ENCODE results near the gene PLCD3. TPM values are rescaled to one million over a fixed set of nuclear protein-coding genes. Genes with fewer than 3 reads are reported as not detected.

The PLCD3 gene
- total RNA-seq, 4 donors from 2014 or later = 50.4 to 147 (median 81.8) TPM

GRCh38 chr17:45104907-45105624 lies 27.2 kb downstream of the PLCD3 start:
- peaks cover 0 to 93% of the 10 kb centered on the region in 2 donors for H3K36me3 ChIP-seq
- H3K9me3 ChIP-seq = no peaks in the 10 kb centered on the region

GRCh38 chr17:45104497-45104896 lies 27.8 kb downstream of the PLCD3 start:
- Histone ChIP-seq H3K9me3 (no peaks in the 10 kb centered on the region), H3K36me3 (peaks cover 0 to 99% of the 10 kb centered on the region in 2 donors), H3K4me1 (peaks cover 0 to 50% (median under 1%) of the 10 kb centered on the region in 3 donors), H3K27me3 (no peaks in the 10 kb centered on the region), H3K4me3 (no peak overlapping the region), H3K27ac (peak overlapping the region in 1 of 4 donors; percentile 19)
- 80% methylated on average over 1 of the region's 6 CpGs; no CpG with 5 or more reads in 1 of the 2 donors for WGBS, 2 donors (ENCODE audit: low coverage in 1 of 2)
- TF ChIP-seq POLR2AphosphoS5 (IDR thresholded peaks at IDR 0.05) = no peak
- no peak for TF ChIP-seq EP300 (IDR thresholded peaks at IDR 0.05)
- TF ChIP-seq CTCF (IDR thresholded peaks at IDR 0.05) = no peak
- no peak for TF ChIP-seq POLR2A (IDR thresholded peaks at IDR 0.05)
- no peak for ATAC-seq

More at GRCh38 chr17:45104907-45105624, 27.2 kb downstream of the PLCD3 start:
- peak overlapping the region in 2 of 4 donors; percentile 14 to 19 for H3K27ac ChIP-seq
- H3K27me3 ChIP-seq = no peaks in the 10 kb centered on the region
- ATAC-seq = no peak
- 65% methylated on average over 4 of the region's 17 CpGs; no CpG with 5 or more reads in 1 of the 2 donors for WGBS, 2 donors (ENCODE audit: low coverage in 1 of 2)
- H3K4me1 ChIP-seq = peaks cover 0 to 52% (median 0%) of the 10 kb centered on the region in 3 donors
- no peak overlapping the region for H3K4me3 ChIP-seq
- no peak for TF ChIP-seq POLR2AphosphoS5 (IDR thresholded peaks at IDR 0.05)

- Histone ChIP-seq H3K36me3 (peaks cover 0 to 97% of the 10 kb centered on the region in 2 donors), H3K27ac (peak overlapping the region in 1 of 4 donors; percentile 19), H3K4me3 (no peak overlapping the region), H3K4me1 (peaks cover 0 to 50% (median 4%) of the 10 kb centered on the region in 3 donors), H3K27me3 (no peaks in the 10 kb centered on the region), H3K9me3 (no peaks in the 10 kb centered on the region)
- no peak for TF ChIP-seq EP300 (IDR thresholded peaks at IDR 0.05)
- TF ChIP-seq POLR2A (IDR thresholded peaks at IDR 0.05) = no peak
- no peak for TF ChIP-seq POLR2AphosphoS5 (IDR thresholded peaks at IDR 0.05)
- TF ChIP-seq CTCF (IDR thresholded peaks at IDR 0.05) = no peak
- ATAC-seq = no peak
- 76% methylated on average over 4 of the region's 8 CpGs; no CpG with 5 or more reads in 1 of the 2 donors for WGBS, 2 donors (ENCODE audit: low coverage in 1 of 2)
Measured at GRCh38 chr17:45104029-45104428, 28.3 kb downstream of the PLCD3 start.

DNA sequence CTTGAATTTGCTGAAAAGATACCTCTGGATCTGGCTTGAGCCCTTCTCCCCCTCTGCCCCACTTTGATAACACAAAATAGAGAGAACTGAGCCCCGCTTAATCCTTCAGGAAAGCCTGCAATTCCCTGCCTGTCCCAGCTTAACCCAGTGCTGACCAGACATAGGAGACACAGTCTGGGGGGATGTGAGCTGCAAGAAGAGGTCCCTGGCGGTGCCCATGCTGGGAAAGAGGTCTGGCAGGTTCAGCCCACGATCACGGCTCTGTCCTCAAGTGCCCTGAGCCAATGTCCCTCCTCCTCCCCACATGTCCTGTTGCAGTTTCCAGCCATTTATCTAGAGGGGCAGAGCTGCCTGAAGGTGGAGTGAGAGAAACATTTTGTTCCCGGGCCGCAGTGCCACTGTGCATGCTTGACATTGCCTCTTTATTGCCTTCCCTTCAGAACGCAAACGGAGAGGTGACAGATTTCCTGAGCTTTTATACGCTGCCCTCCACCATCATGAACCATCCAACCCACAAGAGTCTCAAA lies 29.0 kb downstream of the PLCD3 start:
- peak overlapping the region in 1 of 4 donors; percentile 59 for H3K27ac ChIP-seq
- H3K4me3 ChIP-seq = no peak overlapping the region
- H3K27me3 ChIP-seq = no peaks in the 10 kb centered on the region
- peaks cover 0 to 94% of the 10 kb centered on the region in 2 donors for H3K36me3 ChIP-seq
- H3K4me1 ChIP-seq = peaks cover 0 to 50% (median 11%) of the 10 kb centered on the region in 3 donors
- H3K9me3 ChIP-seq = no peaks in the 10 kb centered on the region
- WGBS, 2 donors (ENCODE audit: low coverage in 1 of 2) = 74 to 86% methylated on average over 3 to 7 of the region's 9 CpGs
- no peak for TF ChIP-seq CTCF (IDR thresholded peaks at IDR 0.05)
- ATAC-seq = no peak

DNA sequence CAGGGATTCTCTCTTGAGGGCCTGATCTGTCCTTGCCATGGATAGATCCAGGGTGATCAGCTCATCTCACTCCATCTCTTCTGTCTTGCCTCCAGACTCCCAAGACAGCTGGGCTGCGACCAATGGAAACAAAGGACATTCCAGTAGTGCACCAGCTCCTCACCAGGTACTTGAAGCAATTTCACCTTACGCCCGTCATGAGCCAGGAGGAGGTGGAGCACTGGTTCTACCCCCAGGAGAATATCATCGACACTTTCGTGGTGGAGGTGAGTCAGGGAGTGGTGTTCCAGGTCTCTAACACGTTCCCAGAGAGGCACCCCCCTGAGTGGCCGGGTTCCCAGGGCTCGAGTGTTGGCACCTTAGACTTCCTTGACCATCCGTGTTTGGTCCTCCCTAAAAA lies 29.5 kb downstream of the PLCD3 start:
- Histone ChIP-seq H3K27ac (peak overlapping the region in 3 of 4 donors; percentile 5 to 59 (median 41)), H3K27me3 (no peaks in the 10 kb centered on the region), H3K4me1 (peaks cover 0 to 50% (median 15%) of the 10 kb centered on the region in 3 donors), H3K4me3 (no peak overlapping the region), H3K9me3 (no peaks in the 10 kb centered on the region), H3K36me3 (peaks cover 0 to 94% of the 10 kb centered on the region in 2 donors)
- TF ChIP-seq EP300 (IDR thresholded peaks at IDR 0.05) (no peak), CTCF (IDR thresholded peaks at IDR 0.05) (no peak), POLR2A (IDR thresholded peaks at IDR 0.05) (no peak), POLR2AphosphoS5 (IDR thresholded peaks at IDR 0.05) (no peak)
- WGBS, 2 donors (ENCODE audit: low coverage in 1 of 2) = 89% methylated on average over 7 of the region's 9 CpGs; no CpG with 5 or more reads in 1 of the 2 donors
- ATAC-seq = no peak

Data from gastroesophageal sphincter (tissue), 4 donors.